Prostate gland (tissue), 2 donors: Measurements from ENCODE around the gene POLR2H.

ENCODE experiments used
- POLR2A ChIP-seq: fragments of 450-650 bp; IDR thresholded peaks from one replicate; pipeline ENCODE4 v1.6.1; 2016; ENCODE audit warnings: antibody characterized with exemption, mild to moderate bottlenecking
- POLR2AphosphoS5 ChIP-seq: sonication (generic); formaldehyde crosslinking; IDR thresholded peaks from one replicate; pipeline ENCODE4 v1.6.1; 2017; ENCODE audit warnings: antibody characterized with exemption
- TF ChIP-seq, protein P1 (sequence below), 4 experiments: fragments of 200-600 bp in 2 of 4; fragments of 450-650 bp in 2 of 4; sonication (generic) in 2 of 4; IDR thresholded peaks; 1 replicate in 3 of 4; 2 replicates in 1 of 4; pipeline ENCODE4 v1.5.1; 2016 to 2019; ENCODE audit warnings: antibody characterized with exemption in 4 of 4, mild to moderate bottlenecking in 2 of 4, moderate library complexity in 2 of 4

DNA sequence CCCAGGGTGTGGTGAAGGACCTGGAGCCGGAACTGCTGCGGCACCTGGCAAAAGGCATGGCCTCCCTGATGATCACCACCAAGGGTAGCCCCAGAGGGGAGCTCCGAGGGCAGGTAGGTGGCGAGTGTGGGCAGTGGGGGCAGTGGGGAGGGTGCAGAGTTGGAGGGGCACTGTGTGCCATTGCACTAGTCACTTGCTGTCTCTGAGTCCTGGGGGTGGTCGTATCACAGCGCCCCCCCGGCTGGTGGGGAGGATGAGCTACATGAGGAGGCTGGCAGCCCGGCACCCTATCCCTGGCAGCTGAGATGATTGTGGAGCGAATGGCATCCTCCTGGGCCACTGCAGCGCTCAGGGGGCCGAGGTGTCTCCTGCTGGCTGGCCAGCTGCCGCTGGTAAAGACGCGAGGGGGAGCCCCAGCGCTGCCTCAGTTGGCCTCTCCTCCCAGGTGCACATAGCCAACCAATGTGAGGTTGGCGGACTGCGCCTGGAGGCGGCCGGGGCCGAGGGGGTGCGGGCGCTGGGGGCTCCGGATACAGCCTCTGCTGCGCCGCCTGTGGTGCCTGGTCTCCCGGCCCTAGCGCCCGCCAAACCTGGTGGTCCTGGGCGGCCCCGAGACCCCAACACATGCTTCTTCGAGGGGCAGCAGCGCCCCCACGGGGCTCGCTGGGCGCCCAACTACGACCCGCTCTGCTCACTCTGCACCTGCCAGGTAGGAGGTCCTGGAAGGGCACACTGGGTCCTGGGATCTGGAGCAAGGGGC, 24.7 kb downstream of the POLR2H start:
- TF ChIP-seq, protein P1, sequence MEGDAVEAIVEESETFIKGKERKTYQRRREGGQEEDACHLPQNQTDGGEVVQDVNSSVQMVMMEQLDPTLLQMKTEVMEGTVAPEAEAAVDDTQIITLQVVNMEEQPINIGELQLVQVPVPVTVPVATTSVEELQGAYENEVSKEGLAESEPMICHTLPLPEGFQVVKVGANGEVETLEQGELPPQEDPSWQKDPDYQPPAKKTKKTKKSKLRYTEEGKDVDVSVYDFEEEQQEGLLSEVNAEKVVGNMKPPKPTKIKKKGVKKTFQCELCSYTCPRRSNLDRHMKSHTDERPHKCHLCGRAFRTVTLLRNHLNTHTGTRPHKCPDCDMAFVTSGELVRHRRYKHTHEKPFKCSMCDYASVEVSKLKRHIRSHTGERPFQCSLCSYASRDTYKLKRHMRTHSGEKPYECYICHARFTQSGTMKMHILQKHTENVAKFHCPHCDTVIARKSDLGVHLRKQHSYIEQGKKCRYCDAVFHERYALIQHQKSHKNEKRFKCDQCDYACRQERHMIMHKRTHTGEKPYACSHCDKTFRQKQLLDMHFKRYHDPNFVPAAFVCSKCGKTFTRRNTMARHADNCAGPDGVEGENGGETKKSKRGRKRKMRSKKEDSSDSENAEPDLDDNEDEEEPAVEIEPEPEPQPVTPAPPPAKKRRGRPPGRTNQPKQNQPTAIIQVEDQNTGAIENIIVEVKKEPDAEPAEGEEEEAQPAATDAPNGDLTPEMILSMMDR (IDR thresholded peaks at IDR 0.05) = no peak
- TF ChIP-seq POLR2A (no peak), POLR2AphosphoS5 (no peak)
